ENCODE measurements around the gene ZNF564.

Gene ZNF564

GRCh38 chr19:12543855-12544254 is 7.4 kb downstream of the ZNF564 start:
- H3K4me1 ChIP-seq (ENCODE audit: control insufficient read depth in 1 of 2, insufficient read depth in 2 of 2, low read length in 2 of 2) = peaks cover 4 to 5% of the 10 kb centered on the region in 2 experiments
- peak; percentile 41 to 79 for DNase-seq
- no peak overlapping the region for H2AFZ ChIP-seq (ENCODE audit: insufficient read depth, low read length, poor library complexity)
- no peak overlapping the region for H3K9ac ChIP-seq (ENCODE audit: low read length)
- no peak overlapping the region for H3K4me3 ChIP-seq (ENCODE audit: low read depth, low read length)
- H4K12ac ChIP-seq (ENCODE audit: low read depth, low read length) = no peak overlapping the region
- no peak overlapping the region for H2AK5ac ChIP-seq (ENCODE audit: low read length)
- no peak overlapping the region for H3K14ac ChIP-seq (ENCODE audit: low read length)
- no peak overlapping the region for H4K91ac ChIP-seq (ENCODE audit: low read depth, low read length)
- H3K23ac ChIP-seq (ENCODE audit: low read length) = no peak overlapping the region
- H3K9me3 ChIP-seq (ENCODE audit: insufficient read depth, low read depth, low read length) = peaks cover 1% of the 10 kb centered on the region
- H3K79me1 ChIP-seq (ENCODE audit: low read length) = no peaks in the 10 kb centered on the region
- H4K8ac ChIP-seq (ENCODE audit: low read depth, low read length) = no peak overlapping the region
- no peaks in the 10 kb centered on the region for H3K79me2 ChIP-seq (ENCODE audit: control insufficient read depth, insufficient read depth, low read length, poor library complexity)
- no peak overlapping the region for H2BK120ac ChIP-seq (ENCODE audit: insufficient read depth, low read length, poor library complexity)
- no CpG with 5 or more reads among the region's 1 CpG for WGBS (ENCODE audit: extremely low coverage, insufficient coverage, insufficient read length)
- peak overlapping the region; percentile 33 for H3K4ac ChIP-seq (ENCODE audit: low read depth, low read length)
- no peak overlapping the region for H3K4me2 ChIP-seq (ENCODE audit: low read length)
- no peak overlapping the region for H3K18ac ChIP-seq (ENCODE audit: low read length)
- H3K27ac ChIP-seq (ENCODE audit: low read depth, low read length) = no peak overlapping the region
- peaks cover 9% of the 10 kb centered on the region in 2 experiments for H3K36me3 ChIP-seq (ENCODE audit: control insufficient read depth in 1 of 2, insufficient read depth in 2 of 2, low read length in 2 of 2)
- no peak overlapping the region for H2BK12ac ChIP-seq (ENCODE audit: low read length)
- no peaks in the 10 kb centered on the region for H3K27me3 ChIP-seq (ENCODE audit: insufficient read depth, low read length)
- H2BK5ac ChIP-seq (ENCODE audit: low read depth, low read length, poor library complexity) = no peak overlapping the region

GRCh38 chr19:12527034-12527836 is 24.0 kb downstream of the ZNF564 start:
- no CpG with 5 or more reads among the region's 8 CpGs for WGBS (ENCODE audit: extremely low coverage, insufficient coverage, insufficient read length)
- Histone ChIP-seq H3K9ac (ENCODE audit: low read length) (no peak overlapping the region), H2BK5ac (ENCODE audit: low read depth, low read length, poor library complexity) (no peak overlapping the region), H3K79me1 (ENCODE audit: low read length) (no peaks in the 10 kb centered on the region), H3K18ac (ENCODE audit: low read length) (no peak overlapping the region), H3K4me3 (ENCODE audit: low read depth, low read length) (no peak overlapping the region), H4K8ac (ENCODE audit: low read depth, low read length) (no peak overlapping the region), H2AFZ (ENCODE audit: insufficient read depth, low read length, poor library complexity) (no peak overlapping the region), H4K91ac (ENCODE audit: low read depth, low read length) (no peak overlapping the region), H4K12ac (ENCODE audit: low read depth, low read length) (no peak overlapping the region), H3K36me3 (ENCODE audit: control insufficient read depth in 1 of 2, insufficient read depth in 2 of 2, low read length in 2 of 2) (peaks cover 27 to 50% of the 10 kb centered on the region in 2 experiments), H3K4ac (ENCODE audit: low read depth, low read length) (no peak overlapping the region), H3K4me1 (ENCODE audit: control insufficient read depth in 1 of 2, insufficient read depth in 2 of 2, low read length in 2 of 2) (no peaks in the 10 kb centered on the region), H3K4me2 (ENCODE audit: low read length) (no peak overlapping the region), H3K79me2 (ENCODE audit: control insufficient read depth, insufficient read depth, low read length, poor library complexity) (no peaks in the 10 kb centered on the region), H3K23ac (ENCODE audit: low read length) (no peak overlapping the region), H3K27ac (ENCODE audit: low read depth, low read length) (no peak overlapping the region), H3K9me3 (ENCODE audit: insufficient read depth, low read depth, low read length) (peaks cover 38% of the 10 kb centered on the region), H3K27me3 (ENCODE audit: insufficient read depth, low read length) (no peaks in the 10 kb centered on the region), H2BK120ac (ENCODE audit: insufficient read depth, low read length, poor library complexity) (no peak overlapping the region), H2BK12ac (ENCODE audit: low read length) (no peak overlapping the region), H3K14ac (ENCODE audit: low read length) (no peak overlapping the region), H2AK5ac (ENCODE audit: low read length) (no peak overlapping the region)
- no peak for DNase-seq

GRCh38 chr19:12526542-12526941 is 24.7 kb downstream of the ZNF564 start:
- no peak for DNase-seq
- Histone ChIP-seq H3K4me1 (ENCODE audit: control insufficient read depth in 1 of 2, insufficient read depth in 2 of 2, low read length in 2 of 2) (no peaks in the 10 kb centered on the region), H2AFZ (ENCODE audit: insufficient read depth, low read length, poor library complexity) (no peak overlapping the region), H4K91ac (ENCODE audit: low read depth, low read length) (no peak overlapping the region), H3K79me1 (ENCODE audit: low read length) (no peaks in the 10 kb centered on the region), H3K27ac (ENCODE audit: low read depth, low read length) (no peak overlapping the region), H3K9me3 (ENCODE audit: insufficient read depth, low read depth, low read length) (peaks cover 39% of the 10 kb centered on the region), H3K14ac (ENCODE audit: low read length) (no peak overlapping the region), H2AK5ac (ENCODE audit: low read length) (no peak overlapping the region), H3K23ac (ENCODE audit: low read length) (no peak overlapping the region), H3K4ac (ENCODE audit: low read depth, low read length) (no peak overlapping the region), H2BK12ac (ENCODE audit: low read length) (no peak overlapping the region), H4K12ac (ENCODE audit: low read depth, low read length) (no peak overlapping the region), H3K79me2 (ENCODE audit: control insufficient read depth, insufficient read depth, low read length, poor library complexity) (no peaks in the 10 kb centered on the region), H4K8ac (ENCODE audit: low read depth, low read length) (no peak overlapping the region), H3K4me3 (ENCODE audit: low read depth, low read length) (no peak overlapping the region), H3K18ac (ENCODE audit: low read length) (no peak overlapping the region), H3K27me3 (ENCODE audit: insufficient read depth, low read length) (no peaks in the 10 kb centered on the region), H3K4me2 (ENCODE audit: low read length) (no peak overlapping the region), H3K36me3 (ENCODE audit: control insufficient read depth in 1 of 2, insufficient read depth in 2 of 2, low read length in 2 of 2) (peaks cover 27 to 49% of the 10 kb centered on the region in 2 experiments), H2BK5ac (ENCODE audit: low read depth, low read length, poor library complexity) (no peak overlapping the region), H2BK120ac (ENCODE audit: insufficient read depth, low read length, poor library complexity) (no peak overlapping the region), H3K9ac (ENCODE audit: low read length) (no peak overlapping the region)
- WGBS (ENCODE audit: extremely low coverage, insufficient coverage, insufficient read length) = no CpG with 5 or more reads among the region's 4 CpGs

GRCh38 chr19:12521996-12522395 is 29.3 kb downstream of the ZNF564 start:
- H3K36me3 ChIP-seq (ENCODE audit: control insufficient read depth in 1 of 2, insufficient read depth in 2 of 2, low read length in 2 of 2) = peaks cover 19 to 27% of the 10 kb centered on the region in 2 experiments
- no peak overlapping the region for H3K27ac ChIP-seq (ENCODE audit: low read depth, low read length)
- no peaks in the 10 kb centered on the region for H3K4me1 ChIP-seq (ENCODE audit: control insufficient read depth in 1 of 2, insufficient read depth in 2 of 2, low read length in 2 of 2)
- H2BK120ac ChIP-seq (ENCODE audit: insufficient read depth, low read length, poor library complexity) = no peak overlapping the region
- H3K18ac ChIP-seq (ENCODE audit: low read length) = no peak overlapping the region
- no peak overlapping the region for H3K23ac ChIP-seq (ENCODE audit: low read length)
- no CpG with 5 or more reads among the region's 6 CpGs for WGBS (ENCODE audit: extremely low coverage, insufficient coverage, insufficient read length)
- no peak overlapping the region for H2BK5ac ChIP-seq (ENCODE audit: low read depth, low read length, poor library complexity)
- no peak overlapping the region for H2AFZ ChIP-seq (ENCODE audit: insufficient read depth, low read length, poor library complexity)
- H4K12ac ChIP-seq (ENCODE audit: low read depth, low read length) = no peak overlapping the region
- no peak overlapping the region for H4K8ac ChIP-seq (ENCODE audit: low read depth, low read length)
- H3K9ac ChIP-seq (ENCODE audit: low read length) = no peak overlapping the region
- no peak overlapping the region for H2AK5ac ChIP-seq (ENCODE audit: low read length)
- no peaks in the 10 kb centered on the region for H3K79me2 ChIP-seq (ENCODE audit: control insufficient read depth, insufficient read depth, low read length, poor library complexity)
- no peaks in the 10 kb centered on the region for H3K27me3 ChIP-seq (ENCODE audit: insufficient read depth, low read length)
- DNase-seq = peak; percentile 70 to 75
- H3K9me3 ChIP-seq (ENCODE audit: insufficient read depth, low read depth, low read length) = peaks cover 24% of the 10 kb centered on the region
- H3K79me1 ChIP-seq (ENCODE audit: low read length) = no peaks in the 10 kb centered on the region
- H3K4me3 ChIP-seq (ENCODE audit: low read depth, low read length) = no peak overlapping the region
- no peak overlapping the region for H2BK12ac ChIP-seq (ENCODE audit: low read length)
- H3K4me2 ChIP-seq (ENCODE audit: low read length) = no peak overlapping the region
- H3K4ac ChIP-seq (ENCODE audit: low read depth, low read length) = no peak overlapping the region
- H3K14ac ChIP-seq (ENCODE audit: low read length) = no peak overlapping the region
- no peak overlapping the region for H4K91ac ChIP-seq (ENCODE audit: low read depth, low read length)
